GM21423 (cell line): ENCODE results near the gene LRRC27.
A peak's percentile ranks its signal among the peaks of the same experiment; 100 is the strongest.

Experiments
- ATAC-seq: cut with Tn5 transposase; IDR thresholded peaks from one replicate; pipeline ENCODE4 v1.9.1; 2021; ENCODE audit warnings: mild to moderate bottlenecking, moderate library complexity; ENCODE audit not compliant: unreplicated experiment

LRRC27 gene

DNA sequence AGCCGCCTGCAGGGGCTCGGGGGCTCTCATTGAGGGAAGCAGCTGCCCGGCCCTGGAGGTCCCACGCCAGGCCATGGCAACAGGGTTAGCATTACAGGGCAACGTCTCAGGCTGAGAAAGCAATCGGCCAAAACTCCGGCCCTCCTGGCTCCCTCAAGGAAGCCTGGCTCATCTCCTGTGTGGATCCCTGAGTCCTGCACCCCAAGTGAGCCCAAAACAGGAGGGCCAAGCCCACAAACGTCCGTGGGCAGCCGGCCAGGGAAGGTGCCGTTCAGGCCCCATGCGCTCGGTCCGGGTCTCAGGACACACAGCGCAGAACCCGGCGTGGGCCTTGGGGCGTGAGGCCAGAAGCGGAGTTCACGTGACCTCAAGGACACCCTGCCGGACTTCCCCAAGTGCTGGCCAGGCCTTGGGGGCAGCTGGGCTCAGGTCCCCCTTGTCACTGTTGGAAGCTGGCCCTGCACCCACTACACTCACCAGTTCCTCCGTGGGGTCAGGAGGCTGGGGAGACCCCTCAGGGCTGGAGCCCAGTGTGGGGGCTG lies 57.0 kb downstream of the LRRC27 start:
- ATAC-seq = no peak

GRCh38 chr10:132389433-132390169 lies 57.6 kb downstream of the LRRC27 start:
- no peak for ATAC-seq

- no peak for ATAC-seq
Observed at GRCh38 chr10:132390170-132390920, 58.4 kb downstream of the LRRC27 start.

- no peak for ATAC-seq
Observed at GRCh38 chr10:132390921-132391675, 59.1 kb downstream of the LRRC27 start.

- no peak for ATAC-seq
Observed at GRCh38 chr10:132391676-132392020, 59.7 kb downstream of the LRRC27 start.

DNA sequence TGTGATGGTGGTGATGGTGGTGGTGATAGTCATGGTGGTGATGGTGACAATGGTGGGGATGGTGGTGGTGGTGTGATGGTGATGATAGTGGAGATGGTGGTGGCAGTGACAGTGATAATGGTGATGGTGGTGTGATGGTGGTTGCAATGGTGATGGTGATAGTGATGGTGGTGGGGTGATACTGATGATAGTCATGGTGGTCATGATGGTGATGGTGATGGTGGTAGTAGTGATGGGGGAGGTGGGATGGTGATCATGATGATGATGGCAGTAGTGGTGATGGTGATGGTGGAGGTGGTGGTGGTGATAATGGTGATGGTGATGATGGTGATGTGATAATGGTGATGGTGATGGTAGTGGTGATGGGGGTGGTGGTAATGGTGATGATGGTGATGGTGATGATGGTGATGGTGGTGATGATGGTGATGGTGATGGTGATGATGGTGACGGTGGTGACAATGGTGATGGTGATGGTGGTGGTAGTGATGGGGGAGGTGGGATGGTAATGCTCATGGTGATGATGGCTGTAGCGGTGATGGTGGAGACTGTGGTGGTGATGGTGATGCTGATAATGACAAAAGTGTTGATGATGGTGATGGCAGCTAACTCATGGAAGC lies 60.3 kb downstream of the LRRC27 start:
- ATAC-seq = no peak

DNA sequence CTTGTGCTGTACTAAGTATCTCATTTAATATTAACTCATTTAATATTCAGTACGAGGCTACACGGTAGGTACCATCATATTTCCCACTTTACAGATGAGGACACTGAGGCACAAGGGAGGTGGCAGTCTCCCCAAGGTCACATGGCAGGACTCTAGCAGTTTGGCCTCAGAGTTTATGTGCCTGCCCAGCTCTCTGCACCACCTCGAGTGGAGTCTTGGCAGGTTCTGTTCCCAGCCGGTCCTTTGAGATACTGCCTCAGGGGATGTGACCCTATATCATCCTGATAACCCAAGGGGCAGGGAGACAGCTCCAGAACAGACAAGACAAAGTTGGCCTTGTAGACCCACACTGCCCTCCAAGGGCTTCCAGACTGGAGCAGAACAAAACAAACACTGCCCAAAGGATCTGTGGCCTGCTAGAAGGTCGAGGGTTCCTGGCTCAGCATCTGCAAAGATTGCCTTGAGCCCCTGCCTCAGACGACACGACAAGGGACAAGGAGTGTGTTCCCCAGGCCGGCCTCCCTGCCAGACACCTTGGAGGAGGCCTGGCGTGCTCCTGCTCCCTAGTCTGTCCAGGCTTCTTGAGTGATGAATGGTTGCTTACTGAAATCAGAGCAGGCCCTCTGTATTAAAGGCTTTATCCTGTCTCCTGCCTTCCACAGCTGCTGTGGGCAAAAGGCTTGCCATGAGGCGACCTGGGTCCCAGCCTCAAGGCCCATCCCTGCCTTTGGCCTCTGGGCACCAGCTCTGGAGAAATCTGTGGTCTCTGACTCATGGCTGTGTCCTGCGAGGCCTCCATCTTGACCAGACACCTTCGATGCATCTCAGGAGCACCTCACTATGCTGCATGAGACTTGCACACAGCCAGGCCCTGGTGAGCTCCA lies 61.1 kb downstream of the LRRC27 start:
- ATAC-seq = no peak

GRCh38 chr10:132393695-132394181 lies 61.7 kb downstream of the LRRC27 start:
- no peak for ATAC-seq

DNA sequence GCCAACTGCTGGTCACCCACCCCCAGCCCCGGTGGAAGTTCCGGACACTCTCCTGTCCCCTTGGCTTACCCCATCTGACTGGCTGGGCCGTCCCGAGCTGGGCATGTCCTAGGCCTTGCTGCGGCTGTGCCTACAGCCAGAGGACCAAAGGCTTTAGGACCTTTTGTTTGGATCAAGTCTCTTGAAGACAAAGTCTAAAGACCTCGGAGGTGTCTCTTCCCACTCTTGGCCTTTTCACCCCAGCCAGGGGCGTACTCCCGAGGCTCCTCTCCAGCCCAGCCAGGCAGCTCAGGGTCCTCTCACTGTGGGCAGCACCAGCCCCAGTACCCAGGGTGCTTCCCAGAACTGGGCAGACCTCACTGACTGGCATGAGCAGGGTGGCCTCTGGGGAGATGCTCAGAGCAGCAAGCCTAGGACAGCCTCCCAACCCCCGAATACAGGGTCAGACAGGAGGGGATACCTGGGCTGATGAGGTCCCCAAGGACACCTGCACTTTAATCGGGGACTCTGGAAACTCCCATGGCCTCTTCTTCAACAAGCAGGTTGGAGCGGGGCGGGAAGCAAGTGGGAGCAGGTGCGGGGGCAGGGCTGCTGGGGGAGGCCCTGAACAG lies 62.3 kb downstream of the LRRC27 start:
- no peak for ATAC-seq

- ATAC-seq = no peak
Observed at GRCh38 chr10:132394936-132395703, 63.1 kb downstream of the LRRC27 start.

DNA sequence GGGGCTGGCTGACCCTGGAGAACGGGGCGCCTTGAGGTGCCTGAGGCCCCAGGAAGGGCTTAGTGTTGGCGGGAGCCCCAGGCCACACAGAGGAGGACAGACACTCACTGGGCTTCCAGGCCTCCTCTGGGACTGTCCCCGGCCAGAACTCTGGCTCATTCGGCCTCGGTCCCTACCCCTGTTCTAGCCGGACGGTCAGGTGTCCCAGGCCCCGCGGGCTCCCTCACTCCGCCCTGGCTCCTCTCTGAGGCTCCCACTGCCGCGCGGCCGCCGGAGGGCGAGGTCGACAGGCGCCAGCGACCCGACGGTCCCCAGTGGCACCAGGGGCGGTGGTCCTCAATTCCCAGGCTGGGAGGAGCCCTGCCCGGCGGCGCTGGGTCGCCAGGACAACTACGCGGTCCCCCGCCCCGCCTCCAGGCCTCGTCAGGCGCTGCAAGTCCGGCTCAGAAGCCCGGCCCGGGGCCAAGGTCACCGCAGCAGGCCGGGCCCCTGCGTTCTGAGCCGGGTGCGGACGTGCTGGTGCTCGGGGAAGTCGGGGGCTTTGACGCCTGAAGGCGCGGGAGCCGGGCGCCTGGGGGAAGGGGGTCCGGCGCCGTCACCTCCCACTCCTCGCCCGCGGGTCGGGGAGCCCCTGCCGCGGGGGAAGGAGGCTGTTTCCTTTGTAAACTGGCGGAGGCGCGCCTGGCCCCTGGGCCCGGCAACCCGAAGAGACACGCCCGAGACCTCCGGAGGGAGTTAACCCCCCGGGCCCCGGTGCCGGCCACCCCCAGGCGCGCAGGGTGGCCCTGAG lies 63.9 kb downstream of the LRRC27 start:
- peak; percentile 8 for ATAC-seq

DNA sequence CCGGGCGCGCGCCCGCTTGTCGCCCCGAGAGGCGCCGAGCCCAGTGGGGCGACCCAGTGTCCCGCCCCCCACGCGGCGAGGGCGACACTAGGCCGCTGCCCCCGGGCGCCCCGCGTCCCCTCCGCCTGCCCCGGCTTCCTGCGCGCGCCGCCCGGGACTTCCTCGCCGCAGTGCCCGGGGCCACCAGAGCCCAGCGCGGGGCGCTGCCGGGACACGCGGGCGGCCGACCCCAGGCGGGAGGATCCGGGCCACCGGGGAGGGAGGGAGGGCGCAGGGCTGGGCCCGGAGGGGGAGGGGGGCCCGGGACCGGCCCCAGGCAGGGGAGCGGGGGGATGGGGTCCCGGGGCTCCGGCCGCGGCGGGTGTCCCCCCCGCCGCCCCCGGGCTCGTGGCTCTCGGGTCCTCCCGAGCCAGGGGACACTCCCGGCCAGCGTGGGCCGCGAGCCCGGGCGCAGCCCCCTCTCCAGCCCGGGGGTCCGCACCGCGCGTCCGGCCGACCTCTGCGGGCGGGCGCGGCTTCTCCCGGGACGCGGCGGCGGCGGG lies 64.6 kb downstream of the LRRC27 start:
- ATAC-seq = peak; percentile 49

GRCh38 chr10:132397036-132397541 lies 65.1 kb downstream of the LRRC27 start, which contains the start of gene PWWP2B:
TSS of gene PWWP2B (plus strand) at chr10:132397200. CDS start at chr10:132397227, 27 bp downstream.
- peak; percentile 40 for ATAC-seq

DNA sequence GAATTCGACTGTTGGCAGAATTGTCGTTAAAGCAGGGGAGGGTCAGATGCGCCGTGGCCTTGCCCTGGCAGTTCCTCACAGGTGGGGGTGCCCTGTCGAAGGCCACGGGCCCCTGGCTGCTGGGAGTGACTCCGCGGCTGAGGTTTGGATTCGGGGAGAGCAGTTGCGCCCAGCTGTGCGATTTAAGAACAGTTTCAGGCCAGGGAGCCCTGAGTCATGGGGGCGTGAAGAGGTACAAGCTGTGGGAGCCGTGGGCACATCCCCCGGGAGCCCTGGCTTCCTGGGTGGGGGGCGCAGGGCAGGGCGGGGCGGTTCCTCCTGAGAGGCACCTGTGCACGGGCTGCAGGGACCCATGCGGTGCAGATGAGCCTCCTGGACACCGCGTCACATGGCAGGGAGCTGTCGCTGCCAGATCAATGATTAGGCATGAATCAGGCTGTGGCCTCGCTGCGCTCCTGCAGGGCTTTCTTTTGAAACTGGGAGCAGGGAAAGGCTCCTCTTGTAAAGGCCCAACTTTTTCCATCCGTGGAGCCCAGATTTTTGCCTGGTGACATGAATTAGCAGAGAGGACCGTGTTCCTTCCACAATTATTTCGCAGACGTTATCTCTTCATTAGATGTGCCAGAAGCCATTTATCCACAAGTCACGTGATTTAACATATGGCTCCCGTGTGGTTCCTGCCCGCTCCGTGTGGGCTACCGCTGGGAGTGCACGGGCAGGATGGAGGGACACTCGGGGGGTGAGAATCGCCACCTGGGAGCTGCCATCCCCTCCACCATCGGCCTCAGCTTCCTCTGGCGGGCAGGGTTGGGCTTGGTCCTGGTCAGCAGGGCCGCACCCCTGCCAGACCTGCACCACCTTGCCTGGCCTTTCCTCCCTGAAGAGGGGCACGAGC lies 65.9 kb downstream of the LRRC27 start:
- ATAC-seq = no peak

DNA sequence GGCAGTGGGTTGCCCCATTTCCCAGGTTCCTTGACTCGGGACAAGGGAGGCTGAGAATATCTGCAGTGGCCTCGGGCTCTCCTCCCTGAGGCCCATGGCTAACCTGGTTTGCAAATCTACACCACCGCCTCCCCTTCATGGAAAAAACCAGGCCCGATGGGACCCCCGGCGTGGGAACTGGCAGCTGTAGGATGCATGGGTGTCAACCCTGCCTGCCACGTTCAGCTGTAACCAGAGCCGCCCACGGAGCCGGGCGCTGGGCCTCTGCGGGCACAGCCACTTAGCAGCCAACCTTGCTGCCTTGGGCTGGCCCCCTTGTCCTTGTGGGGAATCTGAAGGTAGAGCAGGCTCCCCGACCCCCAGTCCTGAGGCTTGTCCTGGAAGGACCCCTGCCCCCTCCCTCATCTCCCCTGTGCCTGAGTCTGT lies 66.6 kb downstream of the LRRC27 start:
- ATAC-seq = no peak
